ENCODE results near the gene FAM149B1.

FAM149B1 gene

DNA sequence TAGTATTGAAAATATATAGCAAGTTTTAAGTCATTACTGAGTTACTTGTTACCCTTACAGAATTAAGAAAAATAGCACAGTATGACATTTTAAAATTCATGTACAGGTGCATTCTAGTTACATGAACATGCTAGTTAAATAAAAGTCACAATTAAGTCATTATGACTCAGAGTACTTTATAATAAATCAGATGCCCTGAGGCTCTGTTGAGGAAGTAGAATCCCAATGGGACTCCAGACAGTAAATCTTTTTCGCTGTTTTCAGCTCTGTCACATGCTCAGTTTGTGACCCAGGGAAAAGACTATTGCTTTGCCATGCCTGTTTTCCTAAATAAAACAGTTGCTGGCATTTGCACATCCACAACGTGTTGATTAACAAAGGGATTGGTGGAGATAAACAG, 36.6 kb upstream of the FAM149B1 start:
- H3K4me1 ChIP-seq (ENCODE audit: insufficient read depth, low read length): no peaks in the 10 kb centered on the region
- H3K4me2 ChIP-seq (ENCODE audit: insufficient read depth, low read length): no peak overlapping the region
- H3K36me3 ChIP-seq (ENCODE audit: insufficient read depth, low read length): peaks cover 79% of the 10 kb centered on the region
- no peak overlapping the region for H3K27ac ChIP-seq (ENCODE audit: low read length)
- no peaks in the 10 kb centered on the region for H3K27me3 ChIP-seq (ENCODE audit: insufficient read depth, low read length, poor library complexity)
- TF ChIP-seq EZH2 (IDR thresholded peaks at IDR 0.05; ENCODE audit: borderline replicate concordance, low read depth, low read length, severe bottlenecking) (no peak), CTCF (IDR thresholded peaks at IDR 0.05; ENCODE audit: borderline replicate concordance, extremely low read depth, low read length, poor library complexity, severe bottlenecking) (no peak)
- no peak overlapping the region for H3K4me3 ChIP-seq (ENCODE audit: low read depth in 1 of 2, low read length in 2 of 2)
- no peak overlapping the region for H2AFZ ChIP-seq (ENCODE audit: low read depth, low read length)
- H3K9me3 ChIP-seq (ENCODE audit: insufficient read depth, low read length, severe bottlenecking): no peaks in the 10 kb centered on the region
- no peaks in the 10 kb centered on the region for H3K79me2 ChIP-seq (ENCODE audit: insufficient read depth, low read length)
- no peaks in the 10 kb centered on the region for H4K20me1 ChIP-seq (ENCODE audit: insufficient read depth, low read length)
- no peak overlapping the region for H3K9ac ChIP-seq (ENCODE audit: low read depth, low read length)
- DNase-seq (no peak), ATAC-seq (ENCODE audit: insufficient read depth, low read depth) (no peak)

DNA sequence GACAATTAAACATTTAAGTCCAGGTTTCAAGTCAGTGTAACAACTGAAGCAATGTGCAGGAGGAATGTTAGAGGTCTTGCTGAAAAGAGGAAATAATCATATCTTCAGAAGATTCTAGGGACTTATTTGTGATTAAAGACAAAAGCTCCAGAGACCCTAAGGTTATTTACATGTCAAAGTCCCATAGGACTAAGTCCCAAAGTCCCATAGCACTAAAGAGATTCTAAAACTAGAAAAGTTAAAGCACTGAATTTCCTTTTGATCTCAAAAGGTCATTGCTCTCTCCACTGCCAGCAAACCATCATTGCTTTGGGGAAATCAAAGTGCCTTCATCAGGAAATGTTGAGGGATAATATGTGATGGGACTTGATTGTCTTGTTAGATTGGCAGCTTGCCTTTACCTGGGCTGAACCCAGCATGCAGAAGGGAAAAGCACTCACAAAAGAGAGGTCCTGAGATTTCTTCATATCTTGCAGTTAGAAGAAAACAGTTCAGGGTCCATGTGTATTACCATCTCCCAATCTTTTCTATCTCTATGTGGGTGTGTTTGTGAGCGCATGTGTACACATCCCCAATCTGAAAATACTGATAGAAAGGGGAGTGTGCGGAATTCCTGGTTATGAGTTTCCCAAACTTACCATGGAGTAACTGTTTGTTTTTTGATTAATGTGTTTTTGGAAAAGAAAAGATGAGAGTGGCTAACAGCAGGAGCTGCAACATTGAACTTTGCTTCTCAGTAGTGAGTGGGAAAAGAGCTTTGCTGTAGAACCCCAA, 35.8 kb upstream of the FAM149B1 start:
- Histone ChIP-seq H3K4me1 (ENCODE audit: insufficient read depth, low read length) (no peaks in the 10 kb centered on the region), H3K79me2 (ENCODE audit: insufficient read depth, low read length) (no peaks in the 10 kb centered on the region), H3K4me2 (ENCODE audit: insufficient read depth, low read length) (no peak overlapping the region), H2AFZ (ENCODE audit: low read depth, low read length) (no peak overlapping the region), H3K4me3 (ENCODE audit: low read depth in 1 of 2, low read length in 2 of 2) (no peak overlapping the region), H3K27ac (ENCODE audit: low read length) (no peak overlapping the region), H3K9ac (ENCODE audit: low read depth, low read length) (no peak overlapping the region), H3K36me3 (ENCODE audit: insufficient read depth, low read length) (peaks cover 81% of the 10 kb centered on the region), H3K27me3 (ENCODE audit: insufficient read depth, low read length, poor library complexity) (no peaks in the 10 kb centered on the region), H3K9me3 (ENCODE audit: insufficient read depth, low read length, severe bottlenecking) (no peaks in the 10 kb centered on the region), H4K20me1 (ENCODE audit: insufficient read depth, low read length) (no peaks in the 10 kb centered on the region)
- no peak for TF ChIP-seq CTCF (IDR thresholded peaks at IDR 0.05; ENCODE audit: borderline replicate concordance, extremely low read depth, low read length, poor library complexity, severe bottlenecking)
- TF ChIP-seq EZH2 (IDR thresholded peaks at IDR 0.05; ENCODE audit: borderline replicate concordance, low read depth, low read length, severe bottlenecking): no peak
- DNase-seq (no peak), ATAC-seq (ENCODE audit: insufficient read depth, low read depth) (no peak)

DNA sequence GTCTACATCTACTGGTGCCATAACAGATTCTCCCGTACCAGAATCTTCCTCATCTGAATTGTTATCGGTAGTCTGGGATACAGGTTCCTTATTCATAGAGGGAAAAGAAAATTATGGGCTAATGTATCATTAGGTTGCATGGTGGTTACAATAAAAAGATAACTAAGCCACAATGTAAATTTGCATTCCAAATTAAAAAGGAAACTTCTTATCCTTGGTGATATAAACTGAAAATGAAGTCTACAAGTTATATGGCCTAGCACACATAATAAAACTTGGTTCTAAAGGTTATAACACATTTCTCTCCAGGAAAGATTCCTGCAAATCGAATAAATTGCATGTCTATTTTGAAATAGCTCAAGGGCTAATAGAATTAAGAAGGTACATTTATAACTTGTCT, 33.2 kb upstream of the FAM149B1 start:
- ATAC-seq (ENCODE audit: insufficient read depth, low read depth): no peak
- Histone ChIP-seq H3K9ac (ENCODE audit: low read depth, low read length) (no peak overlapping the region), H3K9me3 (ENCODE audit: insufficient read depth, low read length, severe bottlenecking) (no peaks in the 10 kb centered on the region), H3K27me3 (ENCODE audit: insufficient read depth, low read length, poor library complexity) (no peaks in the 10 kb centered on the region), H4K20me1 (ENCODE audit: insufficient read depth, low read length) (no peaks in the 10 kb centered on the region), H3K4me2 (ENCODE audit: insufficient read depth, low read length) (no peak overlapping the region), H3K79me2 (ENCODE audit: insufficient read depth, low read length) (no peaks in the 10 kb centered on the region), H3K36me3 (ENCODE audit: insufficient read depth, low read length) (peaks cover 87% of the 10 kb centered on the region), H3K27ac (ENCODE audit: low read length) (no peak overlapping the region), H3K4me3 (ENCODE audit: low read depth in 1 of 2, low read length in 2 of 2) (no peak overlapping the region), H2AFZ (ENCODE audit: low read depth, low read length) (no peak overlapping the region), H3K4me1 (ENCODE audit: insufficient read depth, low read length) (no peaks in the 10 kb centered on the region)
- TF ChIP-seq EZH2 (IDR thresholded peaks at IDR 0.05; ENCODE audit: borderline replicate concordance, low read depth, low read length, severe bottlenecking): no peak
- no peak for TF ChIP-seq CTCF (IDR thresholded peaks at IDR 0.05; ENCODE audit: borderline replicate concordance, extremely low read depth, low read length, poor library complexity, severe bottlenecking)
- no peak for DNase-seq
